ENCODE data around the gene IGF2R.

DNA sequence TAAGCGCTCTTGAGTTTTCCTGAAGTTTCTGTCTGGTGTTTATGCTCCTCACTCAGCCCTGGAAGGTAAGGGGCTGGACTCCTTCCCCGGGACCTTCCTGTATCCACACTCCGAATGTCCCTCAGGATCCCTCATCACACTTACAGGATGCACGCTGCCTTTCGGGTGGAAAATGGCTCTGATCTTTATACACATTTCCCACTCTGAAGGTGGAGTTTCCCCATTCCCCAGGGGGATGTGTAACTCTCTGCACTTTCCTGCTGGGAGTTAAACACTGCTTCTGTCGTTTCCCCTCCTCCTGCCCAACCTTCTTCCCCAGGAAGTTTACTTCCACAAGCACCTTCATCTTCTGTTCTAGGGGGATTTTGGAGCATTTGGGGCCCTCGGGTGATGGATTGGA is 17.1 kb upstream of the IGF2R start:
- TF ChIP-seq, protein P1, sequence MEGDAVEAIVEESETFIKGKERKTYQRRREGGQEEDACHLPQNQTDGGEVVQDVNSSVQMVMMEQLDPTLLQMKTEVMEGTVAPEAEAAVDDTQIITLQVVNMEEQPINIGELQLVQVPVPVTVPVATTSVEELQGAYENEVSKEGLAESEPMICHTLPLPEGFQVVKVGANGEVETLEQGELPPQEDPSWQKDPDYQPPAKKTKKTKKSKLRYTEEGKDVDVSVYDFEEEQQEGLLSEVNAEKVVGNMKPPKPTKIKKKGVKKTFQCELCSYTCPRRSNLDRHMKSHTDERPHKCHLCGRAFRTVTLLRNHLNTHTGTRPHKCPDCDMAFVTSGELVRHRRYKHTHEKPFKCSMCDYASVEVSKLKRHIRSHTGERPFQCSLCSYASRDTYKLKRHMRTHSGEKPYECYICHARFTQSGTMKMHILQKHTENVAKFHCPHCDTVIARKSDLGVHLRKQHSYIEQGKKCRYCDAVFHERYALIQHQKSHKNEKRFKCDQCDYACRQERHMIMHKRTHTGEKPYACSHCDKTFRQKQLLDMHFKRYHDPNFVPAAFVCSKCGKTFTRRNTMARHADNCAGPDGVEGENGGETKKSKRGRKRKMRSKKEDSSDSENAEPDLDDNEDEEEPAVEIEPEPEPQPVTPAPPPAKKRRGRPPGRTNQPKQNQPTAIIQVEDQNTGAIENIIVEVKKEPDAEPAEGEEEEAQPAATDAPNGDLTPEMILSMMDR (IDR thresholded peaks at IDR 0.05 in 4 of 5, conservative IDR thresholded peaks at IDR 0.05 in 1 of 5) = no peak
- no peak for TF ChIP-seq POLR2A (IDR thresholded peaks at IDR 0.05)

All from gastrocnemius medialis (tissue), 4 donors.